SK-N-SH treated with all-trans-retinoic acid at 6 μM for 48 hours (cell line): ENCODE measurements around the gene RAMP1.
A peak's percentile ranks its signal among the peaks of the same experiment; 100 is the strongest.

Source experiments
- ATAC-seq: fragments of 200-7000 bp; cut with Tn5 transposase; 3 replicates; pipeline ENCODE4 v1.9.1; 2020; ENCODE audit warnings: mild to moderate bottlenecking, moderate library complexity
- ARNTL ChIP-seq: fragments of 450-650 bp; formaldehyde crosslinking; IDR thresholded peaks from 2 replicates; pipeline ENCODE4 v1.5.0; 2020; ENCODE audit warnings: low read depth, mild to moderate bottlenecking, moderate library complexity, borderline replicate concordance
- BACH2 ChIP-seq: fragments of 250-450 bp; sonication (Bioruptor Pico); IDR thresholded peaks from 2 replicates; pipeline ENCODE4 v1.9.0; 2021; ENCODE audit warnings: mild to moderate bottlenecking, borderline replicate concordance
- CREB5 ChIP-seq: fragments of 250-450 bp; sonication (Bioruptor Pico); IDR thresholded peaks from 2 replicates; pipeline ENCODE4 v1.5.1; 2020; ENCODE audit warnings: low read depth, mild to moderate bottlenecking, moderate library complexity
- CSDC2 ChIP-seq: fragments of 250-450 bp; sonication (Bioruptor Pico); IDR thresholded peaks from 2 replicates; pipeline ENCODE4 v1.5.0; 2020; ENCODE audit warnings: mild to moderate bottlenecking, moderate library complexity
- CSRNP3 ChIP-seq: fragments of 250-450 bp; sonication (Bioruptor Pico); IDR thresholded peaks from 2 replicates; pipeline ENCODE4 v1.5.1; 2021; ENCODE audit warnings: mild to moderate bottlenecking, moderate library complexity
- GLIS3 ChIP-seq: fragments of 250-450 bp; sonication (Bioruptor Pico); IDR thresholded peaks from 2 replicates; pipeline ENCODE4 v1.5.0; 2020; ENCODE audit warnings: mild to moderate bottlenecking, moderate library complexity
- ISL1 ChIP-seq: fragments of 250-450 bp; sonication (Bioruptor Pico); IDR thresholded peaks from 2 replicates; pipeline ENCODE4 v2.1.2; 2022; ENCODE audit warnings: mild to moderate bottlenecking, moderate library complexity
- OSR1 ChIP-seq: fragments of 250-450 bp; sonication (Bioruptor Pico); IDR thresholded peaks from 2 replicates; pipeline ENCODE4 v1.8.0; 2022; ENCODE audit warnings: moderate library complexity, mild to moderate bottlenecking, inconsistent platforms
- PATZ1 ChIP-seq: fragments of 250-450 bp; sonication (Bioruptor Pico); IDR thresholded peaks from 2 replicates; pipeline ENCODE4 v1.8.0; 2020; ENCODE audit warnings: mild to moderate bottlenecking, moderate library complexity, borderline replicate concordance
- POU6F1 ChIP-seq: fragments of 250-450 bp; sonication (Bioruptor Pico); IDR thresholded peaks from 2 replicates; pipeline ENCODE4 v1.8.0; 2021; ENCODE audit warnings: low read depth, mild to moderate bottlenecking, moderate library complexity, borderline replicate concordance
- PPARA ChIP-seq: fragments of 250-450 bp; sonication (Bioruptor Pico); IDR thresholded peaks from 2 replicates; pipeline ENCODE4 v1.5.0; 2020; ENCODE audit warnings: mild to moderate bottlenecking, borderline replicate concordance
- RARB ChIP-seq: fragments of 250-450 bp; sonication (Bioruptor Pico); IDR thresholded peaks from 2 replicates; pipeline ENCODE4 v1.8.0; 2021; ENCODE audit warnings: mild to moderate bottlenecking, moderate library complexity
- SNAI2 ChIP-seq: fragments of 250-450 bp; sonication (Bioruptor Pico); IDR thresholded peaks from 2 replicates; pipeline ENCODE4 v1.5.0; 2020; ENCODE audit warnings: mild to moderate bottlenecking, moderate library complexity
- TCF4 ChIP-seq: fragments of 250-450 bp; sonication (Bioruptor Pico); IDR thresholded peaks from 2 replicates; pipeline ENCODE4 v1.8.0; 2021; ENCODE audit warnings: mild to moderate bottlenecking, moderate library complexity, borderline replicate concordance
- TOX ChIP-seq: fragments of 250-450 bp; sonication (Bioruptor Pico); IDR thresholded peaks from 2 replicates; pipeline ENCODE4 v1.8.0; 2021; ENCODE audit warnings: mild to moderate bottlenecking, moderate library complexity, borderline replicate concordance
- TSHZ2 ChIP-seq: fragments of 250-450 bp; sonication (Bioruptor Pico); IDR thresholded peaks from 2 replicates; pipeline ENCODE4 v1.5.0; 2020; ENCODE audit warnings: mild to moderate bottlenecking, moderate library complexity
- ZC3H10 ChIP-seq: fragments of 250-450 bp; sonication (Bioruptor Pico); IDR thresholded peaks from 2 replicates; pipeline ENCODE4 v1.5.1; 2021; ENCODE audit warnings: mild to moderate bottlenecking, moderate library complexity
- ZFP3 ChIP-seq: fragments of 250-450 bp; sonication (Bioruptor Pico); IDR thresholded peaks from 2 replicates; pipeline ENCODE4 v1.5.0; 2020; ENCODE audit warnings: mild to moderate bottlenecking, moderate library complexity
- ZFP30 ChIP-seq: fragments of 450-650 bp; formaldehyde crosslinking; IDR thresholded peaks from 2 replicates; pipeline ENCODE4 v1.5.0; 2022; ENCODE audit warnings: mild to moderate bottlenecking, moderate library complexity
- ZNF565 ChIP-seq: fragments of 450-650 bp; formaldehyde crosslinking; conservative IDR thresholded peaks from 2 replicates; pipeline ENCODE4 v1.5.0; 2020; ENCODE audit warnings: low read depth, mild to moderate bottlenecking, moderate library complexity
- ZNF70 ChIP-seq: fragments of 450-650 bp; formaldehyde crosslinking; IDR thresholded peaks from 2 replicates; pipeline ENCODE4 v1.5.0; 2020; ENCODE audit warnings: mild to moderate bottlenecking, moderate library complexity
- ZNF8 ChIP-seq: fragments of 450-650 bp; formaldehyde crosslinking; IDR thresholded peaks from 2 replicates; pipeline ENCODE4 v1.5.0; 2020; ENCODE audit warnings: mild to moderate bottlenecking, moderate library complexity

Gene RAMP1

GRCh38 chr2:237901932-237902850, 42.8 kb downstream of the RAMP1 start:
- TF ChIP-seq TSHZ2 (CRISPR knock-in tag) (no peak), ARNTL (CRISPR knock-in tag) (no peak), CREB5 (CRISPR knock-in tag) (no peak), TOX (CRISPR knock-in tag) (no peak), ZNF565 (CRISPR knock-in tag) (no peak), ISL1 (CRISPR knock-in tag) (no peak), SNAI2 (CRISPR knock-in tag) (no peak), CSDC2 (no peak), ZNF70 (CRISPR knock-in tag) (no peak), PATZ1 (no peak), ZC3H10 (CRISPR knock-in tag) (no peak), BACH2 (CRISPR knock-in tag) (no peak), POU6F1 (CRISPR knock-in tag) (no peak), ZFP3 (CRISPR knock-in tag) (no peak), CSRNP3 (CRISPR knock-in tag) (no peak), PPARA (no peak), GLIS3 (no peak), ZNF8 (CRISPR knock-in tag) (no peak)
- ATAC-seq = no peak

- ATAC-seq = peak; percentile 84
- TF ChIP-seq ZNF8 (CRISPR knock-in tag) (no peak), POU6F1 (CRISPR knock-in tag) (no peak), OSR1 (CRISPR knock-in tag) (no peak), TSHZ2 (CRISPR knock-in tag) (no peak), RARB (CRISPR knock-in tag) (no peak), ZFP30 (CRISPR knock-in tag) (no peak), GLIS3 (no peak), TCF4 (CRISPR knock-in tag) (no peak), CSRNP3 (CRISPR knock-in tag) (no peak), ISL1 (CRISPR knock-in tag) (no peak), ZNF565 (CRISPR knock-in tag) (no peak), CSDC2 (no peak)
Observed at GRCh38 chr2:237904831-237905599, 45.6 kb downstream of the RAMP1 start.
